ENCODE results near the gene DAPK2.
A peak's percentile ranks its signal among the peaks of the same experiment; 100 is the strongest.
"Not testable (repeated sequence)": the region's sequence is repeated elsewhere in the genome, so short reads cannot be mapped to it uniquely, and the experiment has no call there.

The DAPK2 gene

DNA sequence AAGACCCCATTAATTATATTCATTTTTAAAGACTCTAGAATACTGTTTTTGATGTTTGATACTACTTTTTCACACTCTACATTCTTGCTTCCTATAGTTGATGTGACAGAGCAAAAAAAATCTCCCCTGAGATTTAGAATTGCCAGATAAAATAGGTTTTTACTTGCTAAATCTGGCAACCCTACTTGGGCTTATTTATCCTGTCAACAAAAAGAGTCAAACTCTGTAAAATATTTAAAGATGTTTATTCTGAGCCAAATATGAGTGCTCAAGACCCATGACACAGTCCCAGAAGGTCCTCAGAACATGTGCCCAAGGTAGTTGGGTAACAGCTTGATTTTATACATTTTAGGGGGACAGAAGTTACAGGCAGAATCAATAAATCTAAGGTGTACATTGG, 72.3 kb downstream of the DAPK2 start:
- no peak for DNase-seq (ENCODE audit: low spot score)

DNA sequence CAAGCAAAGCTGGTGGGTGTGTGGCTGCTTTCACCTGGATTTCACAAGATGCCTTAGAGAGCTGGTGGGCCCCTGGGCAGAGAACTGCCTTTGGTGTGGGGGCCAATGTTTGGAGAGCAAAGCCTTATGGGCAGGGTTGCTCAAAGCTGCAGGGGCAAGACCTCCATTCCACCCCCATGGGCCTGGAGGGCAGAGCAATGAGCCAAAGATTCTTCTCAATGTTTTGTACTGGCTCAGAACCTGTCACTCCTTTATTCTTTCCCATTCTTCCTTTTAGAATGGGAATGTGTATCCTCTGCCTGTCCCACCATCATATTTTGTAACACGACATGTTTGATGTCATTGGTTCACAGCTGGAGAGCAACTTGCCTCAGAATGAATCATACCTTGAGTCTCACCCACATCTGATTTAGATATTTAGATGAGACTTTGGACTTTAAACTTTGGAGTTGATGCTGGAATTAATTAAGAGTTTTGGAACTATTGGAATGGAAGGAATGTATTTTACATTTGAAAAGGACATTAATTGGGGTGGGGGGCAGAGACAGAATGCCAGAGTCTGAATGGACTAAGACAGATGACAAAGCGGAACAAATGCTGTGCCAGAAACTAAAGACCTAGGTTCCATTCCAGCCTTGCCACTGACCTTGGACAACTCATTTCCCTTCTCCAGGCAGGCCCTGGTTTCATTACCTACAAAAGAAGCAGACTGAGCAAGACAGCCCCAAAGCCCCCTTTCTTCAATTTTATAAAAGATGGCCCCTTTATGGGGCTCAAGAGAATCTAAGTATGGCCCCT, 72.9 kb downstream of the DAPK2 start:
- no peak for DNase-seq (ENCODE audit: low spot score)

DNA sequence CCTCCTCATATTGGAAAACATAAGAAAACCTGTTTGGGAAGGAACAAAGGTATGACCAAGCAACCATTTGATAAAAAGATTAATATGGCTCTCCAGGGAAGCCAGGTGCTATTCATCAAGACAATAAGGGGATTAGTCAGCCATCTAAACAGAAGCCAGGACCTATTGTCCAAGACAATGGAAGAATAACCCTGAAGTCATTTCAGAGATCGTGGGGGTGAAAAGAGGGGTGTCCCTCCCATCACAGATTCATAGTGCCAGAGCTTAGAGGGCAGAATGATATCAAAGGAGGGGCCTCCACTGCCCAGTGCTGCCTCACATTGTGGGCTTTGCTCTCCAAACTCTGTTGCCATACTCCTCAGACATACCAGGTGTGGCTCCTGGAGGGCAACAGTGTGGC, 73.5 kb downstream of the DAPK2 start:
- DNase-seq (ENCODE audit: low spot score) = no peak

DNA sequence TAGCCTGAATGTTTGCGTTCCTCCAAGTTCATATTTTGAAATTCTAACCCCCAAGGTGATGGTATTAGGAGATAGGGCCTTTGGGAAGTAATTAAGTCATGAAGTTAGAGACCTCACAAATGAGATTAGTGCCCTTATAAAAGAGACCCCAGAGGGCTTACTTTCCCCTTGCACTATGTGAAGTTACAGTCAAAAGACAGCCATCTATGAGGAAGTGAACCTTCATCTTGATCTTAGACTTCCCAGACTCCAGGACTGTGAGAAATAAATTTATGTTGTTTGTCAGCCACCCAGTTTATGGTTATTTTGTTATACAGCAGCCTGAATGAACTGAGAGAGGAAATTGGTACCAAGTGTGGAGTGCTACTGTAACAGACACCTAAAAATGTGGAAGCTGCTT, 74.4 kb downstream of the DAPK2 start:
- no peak for DNase-seq (ENCODE audit: low spot score)

DNA sequence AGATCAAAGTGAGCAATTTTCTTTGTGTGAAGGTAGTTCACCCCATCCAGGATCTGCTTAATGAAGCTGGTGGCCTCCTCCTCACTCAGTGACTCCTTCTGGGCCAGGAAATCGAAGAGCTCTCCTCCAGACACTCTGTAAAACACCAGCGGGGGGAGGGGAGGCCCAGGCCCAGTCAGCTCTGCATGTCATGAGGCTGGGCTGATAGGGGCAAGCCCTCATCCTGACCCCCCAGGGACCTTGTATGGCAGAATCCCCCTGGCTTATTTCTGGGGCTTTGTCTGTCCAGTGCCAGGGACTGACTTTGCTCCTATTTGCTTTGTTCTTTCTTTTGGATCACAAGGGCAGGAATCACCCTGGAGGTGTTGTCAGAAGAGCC, 74.9 kb downstream of the DAPK2 start:
- no peak for DNase-seq (ENCODE audit: low spot score)

DNA sequence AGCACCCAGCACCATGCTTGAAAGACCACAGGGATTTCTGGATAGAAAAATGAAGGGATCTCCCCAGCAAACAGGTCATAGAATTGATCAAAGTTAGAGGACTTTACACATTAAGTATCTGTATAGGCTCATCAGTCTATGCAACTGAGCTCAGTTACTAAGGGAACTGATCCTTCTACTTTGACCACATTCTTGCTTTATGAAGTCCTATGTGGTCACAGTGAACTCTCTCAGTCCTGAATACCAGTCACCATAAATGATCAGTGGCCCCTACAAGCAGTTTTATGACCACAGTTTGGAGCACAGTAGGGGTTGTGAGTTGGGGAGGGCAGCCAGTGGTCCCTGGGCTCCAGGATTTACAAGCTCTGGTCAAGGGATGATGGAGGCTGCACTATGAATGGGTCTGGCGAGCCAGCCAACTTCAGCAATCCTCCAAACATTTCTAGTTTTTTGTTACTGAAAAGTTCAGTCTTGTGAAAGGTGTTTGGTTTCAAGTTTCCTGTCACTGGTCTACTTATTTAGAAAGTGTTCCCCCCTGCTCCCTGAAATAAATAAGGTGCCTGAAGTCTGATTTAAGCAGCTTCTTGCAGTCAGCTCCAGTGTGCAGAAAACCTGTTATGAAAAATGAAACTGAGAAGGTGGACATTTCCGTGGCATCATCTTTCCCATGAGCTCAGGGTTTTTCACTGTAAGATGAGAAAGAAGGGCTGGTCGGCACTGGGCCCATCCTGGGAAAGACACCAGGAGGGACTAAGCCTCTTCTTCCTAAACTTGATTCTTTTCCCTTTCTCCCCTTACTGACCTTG, 75.5 kb downstream of the DAPK2 start:
- no peak for DNase-seq (ENCODE audit: low spot score)

DNA sequence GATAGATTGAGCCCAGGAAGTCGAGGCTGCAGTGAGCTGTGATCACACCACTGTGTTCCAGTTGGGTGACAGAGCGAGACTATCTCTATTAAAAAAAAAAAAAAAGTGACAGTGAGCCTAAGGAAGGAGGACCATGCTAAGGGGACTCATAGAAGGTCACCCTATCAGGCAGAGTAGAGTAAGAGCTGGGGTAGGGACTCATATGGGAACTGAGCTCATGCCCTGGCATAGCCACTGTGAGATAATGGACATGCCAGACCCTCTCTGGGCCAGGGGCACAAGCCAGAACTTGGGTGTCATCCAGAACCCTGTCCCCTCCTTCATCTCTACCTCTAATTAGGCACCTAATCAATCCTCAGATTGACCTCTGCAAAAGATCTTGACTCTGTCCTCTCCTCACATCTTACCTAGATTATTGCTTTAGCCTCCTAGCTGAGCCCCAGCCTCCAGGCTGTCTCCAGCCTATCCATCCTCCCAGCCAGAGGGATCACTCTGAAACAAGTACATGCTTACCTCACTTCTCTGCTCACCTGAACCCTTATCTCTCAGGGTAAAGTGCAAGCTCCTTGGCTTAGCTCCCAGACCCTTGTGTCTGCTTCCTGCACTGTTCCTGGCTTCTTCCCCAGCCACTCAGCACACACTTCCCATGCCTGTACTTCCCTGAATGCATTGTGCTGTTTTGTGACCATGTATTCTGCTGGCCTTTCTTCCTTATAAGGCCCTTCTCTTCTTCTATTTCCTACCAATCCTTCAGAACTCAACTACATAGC, 76.4 kb downstream of the DAPK2 start:
- DNase-seq (ENCODE audit: low spot score) = no peak

DNA sequence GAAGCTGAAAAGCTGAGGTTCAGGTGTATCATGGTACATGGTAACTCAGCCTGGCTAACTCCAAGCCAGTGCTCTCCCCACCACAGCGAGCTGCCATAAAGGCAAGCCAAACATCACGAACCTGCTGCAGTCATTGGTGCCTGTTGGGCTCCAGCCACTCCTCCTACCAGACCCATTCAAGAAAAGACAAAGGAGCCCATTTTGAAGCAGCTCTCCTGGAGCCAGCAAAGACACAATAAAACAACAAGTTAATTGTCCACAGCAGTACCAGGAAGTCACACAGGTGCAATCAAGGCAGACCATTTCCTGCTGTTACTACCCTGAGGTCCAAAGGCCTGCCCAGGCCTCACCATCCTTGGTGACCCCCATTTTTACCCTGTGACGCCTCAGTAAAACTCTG, 77.6 kb downstream of the DAPK2 start:
- DNase-seq (ENCODE audit: low spot score) = no peak

DNA sequence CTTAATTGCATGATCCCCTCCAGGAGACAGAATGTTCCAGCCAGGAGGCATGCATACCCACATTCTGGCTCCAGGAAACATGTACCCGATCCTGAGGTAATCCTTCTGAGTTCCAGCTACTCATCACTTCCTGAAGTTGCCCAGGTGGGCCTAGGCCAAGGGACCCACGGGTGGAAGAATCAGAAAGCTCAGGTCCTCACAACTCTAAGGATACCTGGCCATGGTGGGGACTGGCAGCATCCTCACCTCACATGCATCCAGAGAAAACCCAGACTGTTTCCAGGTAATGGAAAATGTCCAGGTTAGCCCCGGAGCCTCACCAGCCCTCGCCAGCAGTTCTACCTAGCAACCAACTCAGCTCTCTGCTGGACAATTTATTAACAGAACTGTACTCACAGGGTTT, 78.2 kb downstream of the DAPK2 start:
- DNase-seq (ENCODE audit: low spot score) = no peak

DNA sequence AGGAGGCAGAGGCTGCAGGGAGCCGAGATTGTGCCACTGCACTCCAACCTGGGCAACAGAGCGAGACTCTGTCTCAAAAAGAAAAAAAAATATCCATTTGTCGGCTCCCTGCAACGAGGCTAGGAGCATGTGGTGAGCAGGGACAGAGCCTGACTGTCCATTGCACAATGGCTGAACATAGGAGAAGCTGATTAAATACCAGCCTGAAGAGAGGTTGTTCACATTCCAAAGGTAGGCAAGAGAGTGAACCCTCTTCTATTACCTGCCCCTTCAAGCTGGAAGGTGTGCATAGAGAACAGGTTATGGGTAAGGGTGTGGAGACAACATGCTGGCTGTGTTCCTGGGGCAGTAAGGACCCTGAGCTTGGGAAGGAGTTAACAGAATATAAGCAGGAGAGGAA, 78.7 kb downstream of the DAPK2 start:
- DNase-seq (ENCODE audit: low spot score) = no peak

DNA sequence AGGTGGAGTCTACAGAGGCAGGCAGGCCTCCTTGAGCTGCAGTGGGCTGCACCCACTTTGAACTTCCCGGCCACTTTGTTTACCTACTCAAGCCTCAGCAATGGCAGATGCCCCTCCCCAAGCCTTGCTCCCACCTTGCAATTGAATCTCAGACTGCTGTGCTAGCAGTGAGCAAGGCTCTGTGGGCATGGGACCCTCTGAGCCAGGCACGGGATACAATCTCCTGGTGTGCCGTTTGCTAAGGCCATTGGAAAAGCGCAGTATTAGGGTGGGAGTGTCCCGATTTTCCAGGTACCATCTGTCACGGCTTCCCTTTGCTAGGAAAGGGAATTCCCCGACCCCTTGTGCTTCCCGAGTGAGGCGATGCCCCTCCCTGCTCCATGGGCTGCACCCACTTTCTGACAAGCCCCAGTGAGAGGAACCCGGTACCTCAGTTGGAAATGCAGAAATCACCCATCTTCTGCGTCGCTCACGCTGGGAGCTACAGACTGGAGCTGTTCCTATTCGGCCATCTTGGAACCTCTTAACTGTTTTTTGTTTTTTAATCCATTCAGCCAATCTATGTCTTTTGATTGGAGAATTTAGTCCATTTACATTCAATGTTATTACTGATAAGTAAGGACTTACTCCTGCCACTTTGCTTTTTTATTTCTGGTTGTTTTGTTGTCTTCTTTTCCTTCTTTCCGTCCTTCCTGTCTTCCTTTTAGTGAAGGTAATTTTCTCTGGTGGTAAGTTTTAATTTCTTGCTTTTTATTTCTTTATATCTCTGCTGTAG, 83.2 kb downstream of the DAPK2 start:
- not testable (repeated sequence) for DNase-seq (ENCODE audit: low spot score)

DNA sequence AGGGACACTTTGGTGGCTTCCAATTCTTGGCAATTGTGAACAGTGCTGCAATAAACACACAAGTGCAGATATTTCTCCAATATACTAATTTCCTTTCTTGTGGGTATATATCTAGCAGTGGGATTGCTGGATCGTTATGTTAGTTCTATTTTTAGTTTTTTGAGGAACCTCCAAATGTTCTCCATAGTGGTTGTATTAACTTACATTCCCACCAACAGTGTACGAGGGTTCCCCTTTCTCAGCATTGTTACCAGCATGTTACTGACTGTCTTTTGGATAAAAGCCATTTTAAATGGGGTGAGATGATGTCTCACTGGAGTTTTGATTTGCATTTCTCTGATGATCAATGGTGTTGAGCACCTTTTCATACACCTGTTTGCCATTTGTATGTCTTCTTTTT, 92.8 kb downstream of the DAPK2 start:
- no peak for DNase-seq (ENCODE audit: low spot score)

DNA sequence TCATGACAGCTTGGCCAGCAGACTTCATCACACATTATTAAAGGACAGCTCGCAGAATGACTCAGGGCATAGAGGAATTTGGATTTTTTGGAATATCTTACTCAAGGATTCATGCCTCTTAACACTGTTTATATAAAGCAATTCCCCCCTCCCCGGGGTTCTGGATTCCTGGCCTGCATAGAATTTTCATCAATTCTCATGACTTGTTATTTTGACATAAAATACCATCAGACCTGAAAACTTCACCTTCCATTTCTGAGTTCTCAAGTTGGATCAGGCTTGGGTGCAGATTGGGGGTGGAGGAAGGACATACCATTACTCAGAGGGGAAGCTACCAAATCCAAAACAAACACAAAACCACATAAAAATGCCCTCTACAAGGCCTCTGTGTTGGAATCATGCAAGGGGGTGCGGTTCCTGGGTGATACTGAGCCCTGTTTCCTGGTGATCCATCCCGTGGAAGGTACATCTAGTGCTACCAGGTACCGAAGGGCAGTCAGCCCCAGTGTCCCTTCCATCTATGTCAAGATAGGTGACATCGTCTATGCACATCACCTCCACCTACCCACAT, 95.3 kb downstream of the DAPK2 start:
- DNase-seq (ENCODE audit: low spot score) = no peak

DNA sequence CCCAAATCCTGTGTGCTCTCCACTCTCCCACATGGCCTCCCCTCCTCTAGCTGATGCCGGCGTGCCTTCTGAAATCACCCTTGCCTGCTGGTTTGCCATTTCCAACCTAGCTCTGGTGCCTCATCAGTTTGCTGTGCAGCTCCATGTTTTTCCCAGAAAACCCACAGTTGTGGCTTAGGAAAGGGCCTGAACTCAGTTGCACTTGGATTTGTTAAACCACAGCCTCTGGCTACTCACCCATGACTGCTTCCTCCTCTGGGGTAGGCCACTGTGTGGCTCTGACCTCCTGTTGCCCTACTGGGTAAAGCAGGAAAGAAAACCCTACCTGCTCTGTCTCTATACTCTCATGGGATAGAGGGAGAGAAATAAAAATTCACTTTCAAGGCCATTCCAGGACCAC, 97.3 kb downstream of the DAPK2 start:
- no peak for DNase-seq (ENCODE audit: low spot score)

DNA sequence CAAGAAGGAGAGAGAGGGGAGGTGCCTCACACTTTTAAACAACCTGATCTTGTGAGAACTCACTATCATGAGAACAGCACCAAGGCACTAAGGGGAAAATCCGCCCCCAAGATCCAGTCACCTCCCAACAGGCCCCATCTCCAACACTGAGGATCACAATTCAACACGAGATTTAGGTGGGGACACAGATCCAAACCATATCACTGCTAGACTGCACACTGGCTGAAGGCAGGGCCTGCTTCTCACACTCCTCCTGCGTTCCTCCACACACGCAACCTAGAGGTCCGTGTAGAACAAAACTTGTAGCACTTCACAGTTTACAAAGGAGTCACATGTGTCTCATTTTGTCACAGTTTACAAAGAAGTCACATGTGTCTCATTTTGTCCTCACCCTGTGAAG, 97.8 kb downstream of the DAPK2 start:
- DNase-seq (ENCODE audit: low spot score) = no peak

DNA sequence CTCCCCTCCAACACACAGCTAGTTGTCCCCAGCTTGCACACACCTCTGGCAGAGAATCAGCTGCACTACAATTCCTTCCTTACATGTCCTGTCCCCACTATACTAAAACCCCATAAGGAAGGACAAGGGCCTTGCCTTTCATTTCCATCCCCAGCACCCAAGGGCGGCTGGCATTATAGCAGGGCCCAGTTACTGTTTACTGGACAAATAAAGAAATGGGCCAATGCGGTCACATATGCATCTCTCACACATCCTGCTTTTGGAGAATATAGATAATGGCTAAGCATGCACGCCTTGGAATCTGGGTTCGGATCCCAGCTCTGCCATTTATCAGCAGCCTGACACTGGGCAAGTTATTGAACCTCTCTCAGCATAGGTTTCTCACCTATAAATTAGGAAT, 99.1 kb downstream of the DAPK2 start:
- no peak for DNase-seq (ENCODE audit: low spot score)

DNA sequence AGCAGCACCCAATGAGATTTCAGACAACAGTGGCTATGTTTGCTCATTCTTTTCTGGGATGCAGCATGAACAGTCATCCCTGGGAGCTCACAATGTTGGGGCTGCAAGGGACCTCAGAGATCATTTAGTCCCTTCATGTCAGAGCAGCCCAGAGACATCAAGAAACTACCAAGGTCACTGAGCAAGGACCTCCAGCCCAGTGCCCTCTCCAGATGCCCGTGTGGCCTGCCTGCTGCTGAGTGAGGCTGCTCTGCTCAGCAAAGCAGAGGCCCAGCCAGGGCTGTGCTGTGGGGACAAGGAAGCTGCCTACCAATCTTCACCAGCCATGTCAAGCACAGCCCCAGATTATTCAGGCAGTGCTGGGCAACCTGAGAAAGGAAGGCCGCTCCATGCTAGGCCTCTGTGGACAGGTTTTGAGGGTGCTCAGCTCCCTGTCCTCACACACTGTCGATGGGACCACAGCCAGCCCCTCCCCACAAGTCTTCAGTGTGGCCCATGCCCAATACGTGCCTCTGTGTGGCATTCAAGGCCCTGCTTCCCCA, 99.7 kb downstream of the DAPK2 start:
- DNase-seq (ENCODE audit: low spot score) = no peak

DNA sequence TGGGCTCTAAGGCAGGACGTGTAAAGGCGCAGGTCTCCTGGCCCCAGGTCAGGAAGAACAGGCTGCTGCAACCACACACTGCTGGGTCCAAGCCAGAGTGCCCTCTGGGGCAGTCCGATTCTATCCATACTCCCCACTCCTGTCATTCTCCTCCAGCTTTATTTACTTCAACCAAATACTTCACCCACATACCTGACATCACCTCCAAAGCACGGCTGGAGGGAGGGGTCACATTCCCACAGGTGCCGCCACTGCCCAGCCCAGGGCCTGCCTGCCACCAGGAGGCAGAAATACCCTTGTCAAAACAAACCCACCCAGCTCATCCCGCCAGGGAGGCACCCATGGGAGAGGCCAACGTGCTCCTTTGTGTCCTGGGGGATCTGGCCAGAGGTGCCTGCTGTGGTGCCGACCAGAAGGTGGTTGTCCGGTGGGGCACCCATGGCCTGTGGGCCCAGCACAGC, 100.4 kb downstream of the DAPK2 start:
- no peak for DNase-seq (ENCODE audit: low spot score)

DNA sequence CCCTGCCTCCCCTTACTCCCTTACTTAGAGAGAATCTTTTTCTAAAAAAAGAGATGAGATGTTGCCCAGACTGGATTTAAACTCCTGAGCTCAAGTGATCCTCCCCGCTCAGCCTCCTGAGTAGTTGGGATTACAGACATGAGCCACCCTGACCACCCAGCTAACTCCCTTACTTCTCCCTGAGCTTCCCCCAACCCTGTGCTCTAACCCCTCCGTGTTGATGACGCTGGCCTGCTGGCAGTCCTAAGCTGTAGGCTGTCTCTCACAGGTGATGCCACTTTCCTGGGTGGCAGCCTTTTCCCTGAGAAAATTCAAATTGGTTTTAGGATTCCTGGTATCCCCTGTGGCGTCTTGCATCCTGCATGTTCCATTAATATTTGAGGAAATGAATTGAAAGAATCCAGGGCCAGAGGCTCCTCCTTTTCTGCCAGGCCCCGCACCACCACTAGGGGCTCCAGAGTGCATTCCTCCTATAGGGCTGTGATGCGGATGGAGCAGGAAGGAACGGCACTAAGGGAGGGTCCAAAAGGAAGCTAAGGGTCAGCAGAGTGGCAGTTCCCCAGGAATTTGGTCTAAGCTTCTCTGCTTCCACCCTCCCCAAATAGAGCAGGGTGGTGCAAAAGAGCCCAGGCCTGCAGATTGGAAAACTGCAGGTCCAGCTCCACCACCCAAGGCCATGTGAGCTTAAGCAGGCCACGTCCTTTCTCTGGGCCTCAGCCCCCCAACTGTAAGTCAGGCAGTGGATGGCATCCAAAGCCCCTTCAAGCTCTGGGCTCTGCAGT, 101.1 kb downstream of the DAPK2 start:
- peak; percentile 68 for DNase-seq (ENCODE audit: low spot score)

DNA sequence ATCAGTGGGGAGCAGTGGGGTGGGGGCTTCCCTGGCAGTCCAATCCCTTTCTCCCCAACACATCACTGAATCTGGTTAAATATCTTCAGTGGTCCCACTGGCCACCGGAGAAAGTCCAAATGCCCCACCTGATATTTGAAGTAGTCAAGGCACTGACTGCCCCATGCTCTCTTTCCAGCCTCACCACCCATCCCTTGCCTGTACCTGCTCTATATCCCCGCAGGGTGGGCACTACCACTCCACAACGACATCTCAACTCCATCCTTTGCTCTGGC, 101.7 kb downstream of the DAPK2 start:
- no peak for DNase-seq (ENCODE audit: low spot score)
